SU-DHL-6 (cell line): ENCODE measurements around the gene LRRC34.

Experiments
- EZH2phosphoT487 ChIP-seq: fragments of 200-600 bp; sonication (generic), shearing (Covaris generic); conservative IDR thresholded peaks from 2 replicates; pipeline ENCODE4 v1.6.1; 2018; ENCODE audit warnings: mild to moderate bottlenecking, antibody characterized with exemption, low read length, moderate library complexity, mixed read lengths
- TF ChIP-seq, protein P1 (sequence below): fragments of 200-600 bp; sonication (generic); IDR thresholded peaks from one replicate; pipeline ENCODE4 v1.5.1; 2017; ENCODE audit warnings: antibody characterized with exemption, mild to moderate bottlenecking, low read length, moderate library complexity; ENCODE audit not compliant: insufficient read depth, poor library complexity, severe bottlenecking

- TF ChIP-seq, protein P1, sequence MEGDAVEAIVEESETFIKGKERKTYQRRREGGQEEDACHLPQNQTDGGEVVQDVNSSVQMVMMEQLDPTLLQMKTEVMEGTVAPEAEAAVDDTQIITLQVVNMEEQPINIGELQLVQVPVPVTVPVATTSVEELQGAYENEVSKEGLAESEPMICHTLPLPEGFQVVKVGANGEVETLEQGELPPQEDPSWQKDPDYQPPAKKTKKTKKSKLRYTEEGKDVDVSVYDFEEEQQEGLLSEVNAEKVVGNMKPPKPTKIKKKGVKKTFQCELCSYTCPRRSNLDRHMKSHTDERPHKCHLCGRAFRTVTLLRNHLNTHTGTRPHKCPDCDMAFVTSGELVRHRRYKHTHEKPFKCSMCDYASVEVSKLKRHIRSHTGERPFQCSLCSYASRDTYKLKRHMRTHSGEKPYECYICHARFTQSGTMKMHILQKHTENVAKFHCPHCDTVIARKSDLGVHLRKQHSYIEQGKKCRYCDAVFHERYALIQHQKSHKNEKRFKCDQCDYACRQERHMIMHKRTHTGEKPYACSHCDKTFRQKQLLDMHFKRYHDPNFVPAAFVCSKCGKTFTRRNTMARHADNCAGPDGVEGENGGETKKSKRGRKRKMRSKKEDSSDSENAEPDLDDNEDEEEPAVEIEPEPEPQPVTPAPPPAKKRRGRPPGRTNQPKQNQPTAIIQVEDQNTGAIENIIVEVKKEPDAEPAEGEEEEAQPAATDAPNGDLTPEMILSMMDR, result no peak
- no peak for TF ChIP-seq EZH2phosphoT487
These were observed 65.8 kb downstream of the LRRC34 start for GRCh38 chr3:169746924-169747323.
